Endothelial cell (in vitro differentiated cells): ENCODE results near the gene ARPC5. TPM values are rescaled to one million over a fixed set of nuclear protein-coding genes. Genes with fewer than 3 reads are reported as not detected.

Source experiments
- DNase-seq: peaks from one replicate; pipeline ENCODE4 v3.0.0; 2021; ENCODE audit warnings: low spot score
- H3K27ac Mint-ChIP-seq: one replicate; pipeline ENCODE4 v1.8.0; 2021; ENCODE audit warnings: mixed read lengths, inconsistent platforms; ENCODE audit not compliant: unreplicated experiment
- H3K27me3 Mint-ChIP-seq: one replicate; pipeline ENCODE4 v1.8.0; 2021; ENCODE audit warnings: mild to moderate bottlenecking, moderate library complexity, mixed read lengths, inconsistent platforms; ENCODE audit not compliant: unreplicated experiment
- H3K36me3 Mint-ChIP-seq: one replicate; pipeline ENCODE4 v1.8.0; 2021; ENCODE audit warnings: mild to moderate bottlenecking, low read depth, mixed read lengths, inconsistent platforms; ENCODE audit not compliant: unreplicated experiment
- H3K4me1 Mint-ChIP-seq: one replicate; pipeline ENCODE4 v1.8.0; 2021; ENCODE audit warnings: mild to moderate bottlenecking, mixed read lengths, inconsistent platforms; ENCODE audit not compliant: unreplicated experiment
- H3K4me3 Mint-ChIP-seq: one replicate; pipeline ENCODE4 v1.8.0; 2021; ENCODE audit warnings: mild to moderate bottlenecking, mixed read lengths, inconsistent platforms; ENCODE audit not compliant: unreplicated experiment
- H3K9me3 Mint-ChIP-seq: one replicate; pipeline ENCODE4 v1.8.0; 2021; ENCODE audit warnings: mixed read lengths, inconsistent platforms; ENCODE audit not compliant: unreplicated experiment
- total RNA-seq: library from RNA; stranded (reverse); fragmentation: NEBNext Ultra II Directional; extraction: Animal tissue kit (Norgen Biotek cat#: 25700); gene quantifications from one replicate; pipeline ENCODE4 v1.2.1, GENCODE V29; 2021; ENCODE audit not compliant: unreplicated experiment
- TF ChIP-seq, protein P1 (sequence below): fragments of 200-600 bp; sonication (generic); IDR thresholded peaks from one replicate; pipeline ENCODE4 v1.5.0; 2021; ENCODE audit warnings: antibody characterized with exemption; ENCODE audit not compliant: unreplicated experiment

Gene ARPC5
- total RNA-seq, 1 donor from 2014 or later = 142 TPM

DNA sequence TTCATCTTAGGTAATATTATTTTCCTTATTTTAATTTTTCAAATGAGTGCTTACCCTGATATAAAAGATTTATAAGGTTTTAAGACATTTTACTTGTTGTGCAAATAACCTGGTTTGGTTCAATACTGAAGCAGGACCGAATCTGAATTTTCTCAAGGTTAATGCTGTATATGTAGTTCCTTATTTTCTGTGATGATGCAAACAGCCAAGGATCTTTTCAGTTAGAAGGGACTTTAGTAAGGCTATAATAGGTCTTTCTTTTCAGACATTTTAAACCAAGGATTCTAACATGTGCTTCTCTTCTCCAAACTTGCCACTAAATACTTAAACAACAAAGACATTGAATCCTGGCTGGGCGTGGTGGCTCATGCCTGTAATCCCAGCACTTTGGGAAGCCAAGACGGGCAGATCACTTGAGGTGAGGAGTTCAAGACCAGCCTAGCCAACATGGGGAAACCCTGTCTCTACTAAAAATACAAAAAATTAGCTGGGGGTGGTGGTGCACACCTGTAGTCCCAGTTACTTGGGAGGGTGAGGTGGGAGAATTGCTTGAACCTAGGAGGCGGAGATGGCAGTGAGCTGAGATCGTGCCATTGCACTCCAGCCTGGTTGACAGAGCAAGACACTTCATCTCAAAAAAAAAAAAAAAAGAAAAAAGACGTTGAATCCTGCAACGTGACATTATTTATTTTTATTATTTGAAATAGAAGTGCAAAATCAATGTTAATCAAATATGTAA is 3.2 kb upstream of the ARPC5 start:
- Mint-ChIP-seq H3K9me3 (no peaks in the 10 kb centered on the region), H3K27me3 (peaks cover 4% of the 10 kb centered on the region), H3K4me3 (no peak overlapping the region), H3K36me3 (no peaks in the 10 kb centered on the region), H3K27ac (no peak overlapping the region), H3K4me1 (peaks cover 9% of the 10 kb centered on the region)
- TF ChIP-seq, protein P1, sequence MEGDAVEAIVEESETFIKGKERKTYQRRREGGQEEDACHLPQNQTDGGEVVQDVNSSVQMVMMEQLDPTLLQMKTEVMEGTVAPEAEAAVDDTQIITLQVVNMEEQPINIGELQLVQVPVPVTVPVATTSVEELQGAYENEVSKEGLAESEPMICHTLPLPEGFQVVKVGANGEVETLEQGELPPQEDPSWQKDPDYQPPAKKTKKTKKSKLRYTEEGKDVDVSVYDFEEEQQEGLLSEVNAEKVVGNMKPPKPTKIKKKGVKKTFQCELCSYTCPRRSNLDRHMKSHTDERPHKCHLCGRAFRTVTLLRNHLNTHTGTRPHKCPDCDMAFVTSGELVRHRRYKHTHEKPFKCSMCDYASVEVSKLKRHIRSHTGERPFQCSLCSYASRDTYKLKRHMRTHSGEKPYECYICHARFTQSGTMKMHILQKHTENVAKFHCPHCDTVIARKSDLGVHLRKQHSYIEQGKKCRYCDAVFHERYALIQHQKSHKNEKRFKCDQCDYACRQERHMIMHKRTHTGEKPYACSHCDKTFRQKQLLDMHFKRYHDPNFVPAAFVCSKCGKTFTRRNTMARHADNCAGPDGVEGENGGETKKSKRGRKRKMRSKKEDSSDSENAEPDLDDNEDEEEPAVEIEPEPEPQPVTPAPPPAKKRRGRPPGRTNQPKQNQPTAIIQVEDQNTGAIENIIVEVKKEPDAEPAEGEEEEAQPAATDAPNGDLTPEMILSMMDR = no peak
- no peak for DNase-seq

GRCh38 chr1:183636783-183637182 is 1.2 kb upstream of the ARPC5 start:
- Mint-ChIP-seq H3K36me3 (no peaks in the 10 kb centered on the region), H3K4me3 (peak overlapping the region; percentile 98), H3K27me3 (peaks cover 4% of the 10 kb centered on the region), H3K27ac (no peak overlapping the region), H3K9me3 (no peaks in the 10 kb centered on the region), H3K4me1 (peaks cover 22% of the 10 kb centered on the region)
- TF ChIP-seq, protein P1 = no peak
- DNase-seq = no peak

- Mint-ChIP-seq H3K27me3 (peaks cover 4% of the 10 kb centered on the region), H3K4me3 (peak overlapping the region; percentile 98), H3K27ac (peak overlapping the region; percentile 88), H3K4me1 (peaks cover 24% of the 10 kb centered on the region), H3K36me3 (no peaks in the 10 kb centered on the region), H3K9me3 (no peaks in the 10 kb centered on the region)
- no peak for DNase-seq
- TF ChIP-seq, protein P1 = no peak
Measured at GRCh38 chr1:183636334-183636682, 725 bp upstream of the ARPC5 start.

DNA sequence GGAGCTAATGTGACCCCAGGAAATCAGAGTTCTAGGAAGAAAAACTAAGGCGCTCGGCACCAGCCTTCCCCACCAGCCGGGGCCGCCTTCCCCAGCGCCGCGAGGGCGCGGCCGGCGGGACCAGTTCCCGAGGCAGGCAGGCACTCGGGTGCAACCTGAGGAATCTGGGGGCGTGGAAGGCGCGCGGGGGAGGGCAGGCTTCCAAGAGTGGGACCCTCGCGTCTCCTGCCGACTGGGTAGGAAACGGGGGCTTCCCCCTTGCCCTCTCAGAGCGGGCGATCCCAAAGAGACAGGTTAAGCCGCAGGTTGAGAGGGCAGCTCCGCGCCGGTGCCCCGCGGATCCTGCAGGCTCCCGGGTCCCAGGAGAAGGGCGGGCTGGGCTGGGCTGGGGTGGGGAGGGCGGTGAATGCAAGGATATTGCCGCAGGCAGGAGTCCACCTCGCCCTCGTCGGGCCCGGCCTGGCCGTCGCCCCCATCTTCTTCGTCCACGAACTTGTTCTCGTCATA is 431 bp downstream of the ARPC5 start:
- Mint-ChIP-seq H3K27ac (peak overlapping the region; percentile 97), H3K9me3 (no peaks in the 10 kb centered on the region), H3K36me3 (peaks cover 7% of the 10 kb centered on the region), H3K4me3 (peak overlapping the region; percentile 99), H3K4me1 (peaks cover 29% of the 10 kb centered on the region), H3K27me3 (peaks cover 5% of the 10 kb centered on the region)
- peak; percentile 61 for DNase-seq
- TF ChIP-seq, protein P1 = no peak

GRCh38 chr1:183634429-183635065 is 1.0 kb downstream of the ARPC5 start:
- Mint-ChIP-seq H3K9me3 (no peaks in the 10 kb centered on the region), H3K36me3 (peaks cover 9% of the 10 kb centered on the region), H3K27me3 (peaks cover 5% of the 10 kb centered on the region), H3K27ac (peak overlapping the region; percentile 95), H3K4me3 (peak overlapping the region; percentile 99), H3K4me1 (peaks cover 29% of the 10 kb centered on the region)
- DNase-seq = no peak
- TF ChIP-seq, protein P1 = no peak
